DOHH2 (cell line): Measurements from ENCODE around the gene XKR7.

Source experiments
- H3F3A ChIP-seq: fragments of 200-600 bp; sonication (generic), shearing (Covaris generic); 2 replicates; pipeline ENCODE4 v1.6.0; 2016; ENCODE audit warnings: antibody characterized with exemption, mild to moderate bottlenecking; ENCODE audit not compliant: control insufficient read depth, insufficient read depth
- H3K27ac ChIP-seq: fragments of 200-600 bp; sonication (generic); 2 replicates; pipeline ENCODE4 v1.5.1; 2014; ENCODE audit warnings: low read depth, mild to moderate bottlenecking, low read length, moderate library complexity
- H3K27me3 ChIP-seq: fragments of 200-600 bp; sonication (generic); 2 replicates; pipeline ENCODE4 v1.6.1; 2014; ENCODE audit warnings: mild to moderate bottlenecking, low read length, mixed read lengths; ENCODE audit not compliant: control insufficient read depth
- H3K36me3 ChIP-seq: fragments of 200-600 bp; sonication (generic); 2 replicates; pipeline ENCODE4 v1.6.1; 2014; ENCODE audit warnings: mild to moderate bottlenecking, low read length, moderate library complexity, mixed read lengths; ENCODE audit not compliant: control insufficient read depth
- H3K4me1 ChIP-seq: fragments of 200-600 bp; sonication (generic); 2 replicates; pipeline ENCODE4 v1.6.1; 2014; ENCODE audit warnings: mild to moderate bottlenecking, low read length, mixed read lengths; ENCODE audit not compliant: control insufficient read depth
- H3K4me2 ChIP-seq: fragments of 200-600 bp; sonication (generic); 2 replicates; pipeline ENCODE4 v1.6.0; 2014; ENCODE audit warnings: mild to moderate bottlenecking, low read length, moderate library complexity
- H3K4me3 ChIP-seq: fragments of 200-600 bp; sonication (generic); 2 replicates; pipeline ENCODE4 v1.5.1; 2014; ENCODE audit warnings: mild to moderate bottlenecking, low read length, mixed read lengths
- H3K79me2 ChIP-seq: fragments of 200-600 bp; sonication (generic); 2 replicates; pipeline ENCODE4 v1.6.1; 2014; ENCODE audit warnings: mild to moderate bottlenecking, low read length, mixed read lengths; ENCODE audit not compliant: control insufficient read depth
- H3K9me2 ChIP-seq: fragments of 200-600 bp; sonication (generic); replicated peaks from 2 replicates; pipeline ENCODE4 v1.6.1; 2014; ENCODE audit warnings: mild to moderate bottlenecking, low read length, mixed read lengths; ENCODE audit not compliant: control insufficient read depth
- H3K9me3 ChIP-seq: fragments of 200-600 bp; sonication (generic); 2 replicates; pipeline ENCODE4 v1.6.1; 2014; ENCODE audit warnings: antibody characterized with exemption, low read length, mixed read lengths; ENCODE audit not compliant: control insufficient read depth, insufficient read depth
- H4K20me1 ChIP-seq: fragments of 200-600 bp; sonication (generic); 2 replicates; pipeline ENCODE4 v1.6.0; 2014; ENCODE audit warnings: low read depth, mild to moderate bottlenecking, antibody characterized with exemption, low read length, moderate library complexity; ENCODE audit not compliant: control insufficient read depth, insufficient read depth
- EZH2phosphoT487 ChIP-seq: fragments of 200-600 bp; sonication (generic); IDR thresholded peaks from 2 replicates; pipeline ENCODE4 v1.6.1; 2017; ENCODE audit warnings: borderline replicate concordance, mild to moderate bottlenecking, antibody characterized with exemption, low read length, moderate library complexity, mixed read lengths
- TF ChIP-seq, protein P1 (sequence below): fragments of 200-600 bp; sonication (generic); IDR thresholded peaks from one replicate; pipeline ENCODE4 v1.5.1; 2014; ENCODE audit warnings: antibody characterized with exemption, mild to moderate bottlenecking, low read depth, low read length; ENCODE audit not compliant: poor library complexity, severe bottlenecking

The XKR7 gene

DNA sequence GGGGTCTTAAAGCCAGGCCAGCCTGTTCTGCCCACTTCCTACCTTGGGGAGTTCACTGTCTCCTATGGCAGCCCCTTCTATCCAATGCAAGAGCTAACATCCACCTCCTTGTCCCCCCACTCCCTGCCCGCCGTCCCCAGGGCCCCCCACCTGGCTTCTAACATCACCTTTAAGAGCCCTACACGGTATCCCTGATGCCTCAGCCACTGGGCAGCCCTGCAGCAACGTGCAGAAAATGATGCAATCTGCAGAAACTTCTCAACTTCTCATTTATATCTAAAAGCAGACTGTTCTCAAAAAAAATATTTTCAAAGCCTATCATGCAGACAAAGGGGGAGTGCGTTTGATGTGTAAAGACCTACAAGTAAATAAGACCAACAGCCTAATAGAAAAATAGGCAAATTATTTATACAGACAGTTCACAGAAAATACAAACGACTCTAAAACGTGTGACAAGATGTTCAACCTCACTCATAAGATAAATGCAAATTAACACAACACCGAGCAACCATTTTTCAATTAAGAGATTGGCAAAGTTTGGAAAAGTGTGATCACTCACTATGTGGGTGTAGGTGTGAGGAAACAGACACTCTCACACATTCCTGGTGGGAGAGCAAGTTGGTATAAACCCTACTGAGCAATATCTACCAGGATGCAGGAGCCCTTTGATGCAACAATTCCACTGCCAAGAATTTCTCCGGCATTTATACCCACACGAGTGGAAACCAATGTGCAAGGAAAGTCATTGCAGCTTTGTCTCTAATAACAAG is 69.0 kb downstream of the XKR7 start:
- Histone ChIP-seq H3K4me2 (peak overlapping the region; percentile 79), H3K79me2 (no peaks in the 10 kb centered on the region), H3K27me3 (no peaks in the 10 kb centered on the region), H3K4me3 (peak overlapping the region; percentile 56), H3K9me3 (no peaks in the 10 kb centered on the region), H3K27ac (peak overlapping the region; percentile 89), H3K4me1 (peaks cover 100% of the 10 kb centered on the region), H3K36me3 (no peaks in the 10 kb centered on the region), H3K9me2 (no peaks in the 10 kb centered on the region), H3F3A (peaks cover 33% of the 10 kb centered on the region), H4K20me1 (no peaks in the 10 kb centered on the region)
- no peak for TF ChIP-seq EZH2phosphoT487
- TF ChIP-seq, protein P1, sequence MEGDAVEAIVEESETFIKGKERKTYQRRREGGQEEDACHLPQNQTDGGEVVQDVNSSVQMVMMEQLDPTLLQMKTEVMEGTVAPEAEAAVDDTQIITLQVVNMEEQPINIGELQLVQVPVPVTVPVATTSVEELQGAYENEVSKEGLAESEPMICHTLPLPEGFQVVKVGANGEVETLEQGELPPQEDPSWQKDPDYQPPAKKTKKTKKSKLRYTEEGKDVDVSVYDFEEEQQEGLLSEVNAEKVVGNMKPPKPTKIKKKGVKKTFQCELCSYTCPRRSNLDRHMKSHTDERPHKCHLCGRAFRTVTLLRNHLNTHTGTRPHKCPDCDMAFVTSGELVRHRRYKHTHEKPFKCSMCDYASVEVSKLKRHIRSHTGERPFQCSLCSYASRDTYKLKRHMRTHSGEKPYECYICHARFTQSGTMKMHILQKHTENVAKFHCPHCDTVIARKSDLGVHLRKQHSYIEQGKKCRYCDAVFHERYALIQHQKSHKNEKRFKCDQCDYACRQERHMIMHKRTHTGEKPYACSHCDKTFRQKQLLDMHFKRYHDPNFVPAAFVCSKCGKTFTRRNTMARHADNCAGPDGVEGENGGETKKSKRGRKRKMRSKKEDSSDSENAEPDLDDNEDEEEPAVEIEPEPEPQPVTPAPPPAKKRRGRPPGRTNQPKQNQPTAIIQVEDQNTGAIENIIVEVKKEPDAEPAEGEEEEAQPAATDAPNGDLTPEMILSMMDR, result no peak

DNA sequence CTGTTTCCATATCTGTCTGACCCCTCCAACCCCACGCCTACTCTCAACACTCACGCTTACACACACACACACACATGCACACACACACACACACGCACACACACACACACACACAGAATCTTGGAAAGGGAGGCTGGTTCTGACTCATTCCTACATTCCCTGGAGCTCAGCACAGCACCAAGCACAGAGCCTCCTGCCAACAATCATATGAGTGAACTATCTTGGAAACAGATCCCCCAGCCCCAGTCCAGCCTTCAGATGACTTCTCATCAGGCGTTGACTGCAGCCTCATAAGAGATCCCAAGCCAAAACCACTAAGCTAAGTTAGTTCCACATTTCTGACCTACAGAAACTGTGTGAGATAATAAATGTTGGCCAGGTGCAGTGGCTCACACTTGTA is 70.0 kb downstream of the XKR7 start:
- H3K9me2 ChIP-seq, result no peaks in the 10 kb centered on the region
- peak overlapping the region; percentile 89 for H3K27ac ChIP-seq
- TF ChIP-seq, protein P1, result no peak
- no peak for TF ChIP-seq EZH2phosphoT487
- peaks cover 37% of the 10 kb centered on the region for H3F3A ChIP-seq
- no peaks in the 10 kb centered on the region for H3K27me3 ChIP-seq
- no peaks in the 10 kb centered on the region for H3K9me3 ChIP-seq
- peaks cover 100% of the 10 kb centered on the region for H3K4me1 ChIP-seq
- no peaks in the 10 kb centered on the region for H4K20me1 ChIP-seq
- H3K4me2 ChIP-seq, result peak overlapping the region; percentile 79
- no peaks in the 10 kb centered on the region for H3K36me3 ChIP-seq
- no peaks in the 10 kb centered on the region for H3K79me2 ChIP-seq
- H3K4me3 ChIP-seq, result peak overlapping the region; percentile 56

DNA sequence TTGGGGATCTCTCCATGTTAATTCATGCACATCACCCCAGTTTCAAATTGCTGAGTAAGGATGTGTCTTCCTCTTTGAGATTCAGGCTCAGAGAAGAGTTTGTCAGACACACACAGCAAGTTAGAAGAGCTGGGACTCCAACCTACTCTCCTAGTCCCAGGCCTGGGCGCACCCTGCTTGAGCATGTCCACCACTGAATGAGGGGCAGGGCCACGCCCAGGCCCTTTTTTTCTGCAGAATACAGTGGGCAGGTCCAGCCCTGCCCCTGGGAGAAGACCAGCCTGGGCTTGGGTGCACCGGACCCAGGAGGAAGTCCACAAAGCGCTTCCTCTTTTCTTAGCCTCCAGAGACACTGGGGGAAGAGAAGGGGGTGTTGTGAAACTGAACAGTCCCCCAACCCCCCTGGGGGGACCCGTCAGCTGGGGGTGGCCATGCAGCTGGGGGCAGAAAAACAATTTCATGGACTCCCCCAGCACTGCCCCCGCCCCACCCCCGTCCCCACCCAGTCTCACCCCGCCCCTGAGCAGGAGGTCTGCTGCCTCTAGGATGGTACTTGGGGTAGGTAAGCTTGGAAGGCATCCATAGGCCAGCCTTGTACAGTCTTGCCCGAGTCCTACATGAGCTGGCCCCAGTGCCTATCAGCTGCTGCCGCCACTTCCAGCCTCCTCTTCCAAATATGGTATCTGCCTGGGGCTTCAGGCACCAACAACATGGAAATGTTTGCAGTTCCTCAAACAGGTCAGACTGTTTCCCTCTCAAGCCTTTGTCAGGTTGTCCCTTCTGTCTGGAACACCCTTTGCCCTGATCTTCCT is 72.4 kb downstream of the XKR7 start:
- TF ChIP-seq, protein P1, result no peak
- TF ChIP-seq EZH2phosphoT487, result no peak
- no peaks in the 10 kb centered on the region for H3K36me3 ChIP-seq
- H3K4me2 ChIP-seq, result peak overlapping the region; percentile 79

More for the DNA sequence above, 72.4 kb downstream of the XKR7 start:
- Histone ChIP-seq H3K27ac (peak overlapping the region; percentile 89), H3K4me3 (peak overlapping the region; percentile 63), H3K4me1 (peaks cover 78% of the 10 kb centered on the region), H3K27me3 (no peaks in the 10 kb centered on the region), H3F3A (peaks cover 42% of the 10 kb centered on the region), H3K9me2 (no peaks in the 10 kb centered on the region), H3K9me3 (no peaks in the 10 kb centered on the region), H3K79me2 (no peaks in the 10 kb centered on the region), H4K20me1 (no peaks in the 10 kb centered on the region)
